Subcutaneous abdominal adipose tissue (tissue), 5 donors: Measurements from ENCODE around the gene EXOC6B.

ENCODE experiments used
- H3K27ac ChIP-seq: one replicate; pipeline ENCODE4 v1.7.0; 2013; ENCODE audit warnings: low read depth, mild to moderate bottlenecking, inconsistent platforms, low read length, moderate library complexity
- H3K27me3 ChIP-seq, 5 donors: one replicate each; pipeline ENCODE4 v1.7.0; 2013; ENCODE audit warnings: low read length in 5 of 5, inconsistent platforms in 1 of 5; ENCODE audit not compliant: control insufficient read depth in 5 of 5, insufficient read depth in 4 of 5
- H3K36me3 ChIP-seq, 5 donors: one replicate each; pipeline ENCODE4 v1.7.0; 2013; ENCODE audit warnings: low read length in 5 of 5; ENCODE audit not compliant: control insufficient read depth in 5 of 5, insufficient read depth in 5 of 5
- H3K4me1 ChIP-seq, 5 donors: one replicate each; pipeline ENCODE4 v1.7.0; 2013; ENCODE audit warnings: low read length in 5 of 5, mild to moderate bottlenecking in 3 of 5, moderate library complexity in 1 of 5; ENCODE audit not compliant: control insufficient read depth in 5 of 5, insufficient read depth in 5 of 5
- H3K4me3 ChIP-seq, 5 donors: one replicate each; pipeline ENCODE4 v1.7.0; 2013; ENCODE audit warnings: low read length in 5 of 5, low read depth in 1 of 5
- H3K9ac ChIP-seq, 5 donors: one replicate each; pipeline ENCODE4 v1.7.0; 2013; ENCODE audit warnings: low read length in 5 of 5, mild to moderate bottlenecking in 4 of 5, moderate library complexity in 3 of 5
- H3K9me3 ChIP-seq, 5 donors: one replicate each; pipeline ENCODE4 v1.7.0; 2013; ENCODE audit warnings: low read length in 5 of 5; ENCODE audit not compliant: control insufficient read depth in 5 of 5
- donor health status: healthy.
- donor health status: healthy.
- donor health status: healthy.
- donor health status: healthy.
- donor health status: healthy.

The EXOC6B gene

DNA sequence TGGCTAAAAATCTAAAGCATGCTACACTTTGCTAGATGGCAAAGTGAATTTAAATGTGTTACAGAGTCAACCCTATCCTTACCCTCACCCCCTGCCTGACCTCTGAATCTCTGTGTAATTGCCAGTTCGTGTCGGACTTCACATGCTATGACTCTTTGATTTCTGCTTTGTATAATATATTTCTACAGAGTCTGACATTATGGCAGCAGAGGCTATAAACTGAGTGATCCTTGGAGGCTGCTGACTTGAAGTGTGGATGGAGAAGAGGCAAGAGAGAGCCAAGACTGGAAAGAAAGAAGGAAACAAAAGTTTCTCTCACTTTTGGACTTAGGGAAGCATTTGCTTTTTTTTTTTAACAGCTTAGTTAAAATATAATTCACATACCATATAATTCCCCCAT lies 588.3 kb downstream of the EXOC6B start:
- H3K36me3 ChIP-seq: no peaks in the 10 kb centered on the region
- no peak overlapping the region for H3K4me3 ChIP-seq
- H3K9ac ChIP-seq: no peak overlapping the region
- H3K27me3 ChIP-seq: no peaks in the 10 kb centered on the region
- peaks cover 2 to 17% (median 6%) of the 10 kb centered on the region in 5 donors for H3K4me1 ChIP-seq
- H3K9me3 ChIP-seq: no peaks in the 10 kb centered on the region
- H3K27ac ChIP-seq: no peak overlapping the region

- no peak overlapping the region for H3K4me3 ChIP-seq
- H3K27me3 ChIP-seq: no peaks in the 10 kb centered on the region
- H3K9me3 ChIP-seq: no peaks in the 10 kb centered on the region
- peak overlapping the region in 1 of 5 donors; percentile 60 for H3K9ac ChIP-seq
- H3K36me3 ChIP-seq: no peaks in the 10 kb centered on the region
- peaks cover 2 to 14% (median 6%) of the 10 kb centered on the region in 5 donors for H3K4me1 ChIP-seq
- H3K27ac ChIP-seq: peak overlapping the region; percentile 14
These were observed 589.3 kb downstream of the EXOC6B start for GRCh38 chr2:72236445-72237067.

- no peak overlapping the region for H3K4me3 ChIP-seq
- peak overlapping the region in 1 of 5 donors; percentile 60 for H3K9ac ChIP-seq
- no peaks in the 10 kb centered on the region for H3K36me3 ChIP-seq
- no peaks in the 10 kb centered on the region for H3K27me3 ChIP-seq
- H3K4me1 ChIP-seq: peaks cover 0 to 13% (median 4%) of the 10 kb centered on the region in 5 donors
- H3K27ac ChIP-seq: peak overlapping the region; percentile 14
- H3K9me3 ChIP-seq: no peaks in the 10 kb centered on the region
These were observed 590.1 kb downstream of the EXOC6B start for GRCh38 chr2:72235497-72236415.

DNA sequence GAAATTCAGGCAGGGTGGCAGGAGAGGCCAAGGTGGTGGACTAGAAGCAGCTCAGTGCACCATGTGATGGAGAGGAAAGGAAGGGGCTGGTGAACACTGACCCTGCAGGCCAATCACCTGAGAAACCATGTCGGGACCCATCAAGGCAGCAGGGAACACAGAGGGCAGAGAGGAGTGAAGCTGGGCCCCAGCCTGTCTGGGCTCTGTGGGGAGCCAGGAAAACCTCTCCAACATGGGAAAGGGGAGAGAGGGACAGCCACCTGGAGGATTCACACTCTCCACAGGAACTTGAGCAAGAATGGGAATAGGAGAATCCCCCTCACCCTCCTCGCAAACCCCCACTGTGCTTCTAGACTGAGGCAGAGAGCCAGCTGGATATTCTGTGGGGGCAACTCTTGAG lies 592.6 kb downstream of the EXOC6B start:
- no peak overlapping the region for H3K9ac ChIP-seq
- no peaks in the 10 kb centered on the region for H3K27me3 ChIP-seq
- H3K4me1 ChIP-seq: peaks cover 0 to 13% (median 4%) of the 10 kb centered on the region in 5 donors
- no peak overlapping the region for H3K4me3 ChIP-seq
- H3K36me3 ChIP-seq: no peaks in the 10 kb centered on the region
- H3K27ac ChIP-seq: no peak overlapping the region
- no peaks in the 10 kb centered on the region for H3K9me3 ChIP-seq

DNA sequence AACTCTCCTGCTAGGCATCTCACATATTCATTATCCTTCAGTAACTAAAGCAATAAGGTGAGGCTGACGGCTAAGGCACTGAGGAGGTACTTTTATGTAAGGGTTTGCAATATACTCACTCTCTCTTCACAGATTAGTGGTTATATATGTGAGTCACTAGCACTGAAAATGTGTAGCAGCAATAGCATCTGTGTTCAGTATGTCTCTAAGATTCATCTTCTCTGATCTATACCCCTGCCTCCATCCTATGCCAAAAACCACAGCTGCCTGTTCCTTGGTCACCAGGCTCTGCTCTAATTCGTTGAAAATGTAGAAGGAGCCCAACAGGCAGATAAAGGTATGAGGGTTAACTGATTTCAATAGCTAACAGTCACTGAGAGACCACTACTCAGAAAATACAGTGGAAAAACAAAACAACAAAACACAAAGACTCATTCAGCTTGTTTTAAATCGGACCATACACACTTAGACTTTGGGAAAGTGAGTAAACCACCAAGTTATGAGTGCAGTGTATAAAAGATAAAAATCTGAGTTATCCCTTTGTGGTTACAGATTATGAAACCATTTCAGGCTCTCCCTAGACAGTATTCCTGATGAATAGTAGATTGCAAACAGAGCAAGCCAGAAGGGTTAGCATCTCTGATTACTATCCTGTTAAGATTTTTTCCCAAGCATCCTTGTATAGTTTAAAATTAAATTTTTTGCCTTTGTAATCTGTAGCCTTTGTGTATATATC lies 602.8 kb downstream of the EXOC6B start:
- Histone ChIP-seq H3K27ac (no peak overlapping the region), H3K27me3 (no peaks in the 10 kb centered on the region), H3K9me3 (no peaks in the 10 kb centered on the region), H3K9ac (no peak overlapping the region), H3K36me3 (no peaks in the 10 kb centered on the region), H3K4me3 (no peak overlapping the region), H3K4me1 (no peaks in the 10 kb centered on the region)

GRCh38 chr2:72220170-72220569 lies 605.7 kb downstream of the EXOC6B start:
- H3K9me3 ChIP-seq: no peaks in the 10 kb centered on the region
- no peak overlapping the region for H3K9ac ChIP-seq
- no peaks in the 10 kb centered on the region for H3K4me1 ChIP-seq
- H3K36me3 ChIP-seq: no peaks in the 10 kb centered on the region
- H3K27ac ChIP-seq: no peak overlapping the region
- H3K4me3 ChIP-seq: no peak overlapping the region
- no peaks in the 10 kb centered on the region for H3K27me3 ChIP-seq

GRCh38 chr2:72214429-72215143 lies 611.2 kb downstream of the EXOC6B start:
- Histone ChIP-seq H3K4me1 (peaks cover 0 to 9% (median 4%) of the 10 kb centered on the region in 5 donors), H3K36me3 (no peaks in the 10 kb centered on the region), H3K27ac (no peak overlapping the region), H3K4me3 (no peak overlapping the region), H3K27me3 (no peaks in the 10 kb centered on the region), H3K9ac (no peak overlapping the region), H3K9me3 (no peaks in the 10 kb centered on the region)

DNA sequence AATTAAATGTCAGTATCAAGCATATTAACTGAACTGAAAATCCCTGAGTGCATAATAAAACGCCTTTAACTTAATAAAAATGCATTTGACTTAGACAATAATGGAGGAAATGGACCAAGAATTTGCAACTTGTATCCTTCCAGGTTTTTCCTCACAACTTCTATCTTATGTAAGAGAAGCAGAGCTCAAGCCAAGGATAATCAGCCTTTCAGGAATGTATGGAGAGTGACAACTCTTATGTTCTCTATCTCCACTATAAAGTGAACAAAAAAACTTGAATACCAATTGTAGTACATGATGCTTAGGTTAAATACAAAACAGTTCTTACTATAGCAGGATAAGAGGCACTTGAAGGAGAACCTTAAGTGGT lies 613.4 kb downstream of the EXOC6B start:
- H3K4me3 ChIP-seq: no peak overlapping the region
- no peak overlapping the region for H3K9ac ChIP-seq
- H3K36me3 ChIP-seq: no peaks in the 10 kb centered on the region
- H3K27me3 ChIP-seq: no peaks in the 10 kb centered on the region
- H3K9me3 ChIP-seq: no peaks in the 10 kb centered on the region
- no peak overlapping the region for H3K27ac ChIP-seq
- peaks cover 0 to 9% (median 4%) of the 10 kb centered on the region in 5 donors for H3K4me1 ChIP-seq

- Histone ChIP-seq H3K9me3 (no peaks in the 10 kb centered on the region), H3K9ac (no peak overlapping the region), H3K4me1 (peaks cover 0 to 9% (median 4%) of the 10 kb centered on the region in 5 donors), H3K27me3 (no peaks in the 10 kb centered on the region), H3K36me3 (no peaks in the 10 kb centered on the region), H3K4me3 (no peak overlapping the region), H3K27ac (no peak overlapping the region)
These were observed 613.9 kb downstream of the EXOC6B start for GRCh38 chr2:72211777-72212485.
